OCI-LY7 (cell line): Measurements from ENCODE around the gene PCGF3. TPM values are rescaled to one million over a fixed set of nuclear protein-coding genes. Genes with fewer than 3 reads are reported as not detected.
"Not testable (repeated sequence)": the region's sequence is repeated elsewhere in the genome, so short reads cannot be mapped to it uniquely, and the experiment has no call there.

Experiments
- BruUV-seq: library from RNA; stranded (reverse); fragments of 400-500 nt; replicated peaks from 2 replicates; lab custom pipeline; 2021; lab: Mats Ljungman, UMichigan
- CTCF ChIA-PET: fragments of 300-600 bp; sonication (Branson Sonifier 250); formaldehyde crosslinking; loops from one replicate; lab custom pipeline; 2022; ENCODE audit warnings: antibody characterized with exemption; ENCODE audit not compliant: unreplicated experiment; lab: Charles Lee
- POLR2A ChIA-PET: fragments of 300-600 bp; sonication (Branson Sonifier 250); formaldehyde crosslinking; loops from one replicate; lab custom pipeline; 2022; ENCODE audit warnings: antibody characterized with exemption; lab: Charles Lee
- DNase-seq: peaks from one replicate; pipeline ENCODE4 v3.0.0-alpha.2; 2015; ENCODE audit warnings: low spot score
- H2AFZ ChIP-seq: fragments of 200-600 bp; sonication (generic), shearing (Covaris generic); 2 replicates; pipeline ENCODE4 v1.6.1; 2014; ENCODE audit warnings: mild to moderate bottlenecking, antibody characterized with exemption, low read length, moderate library complexity
- H3K27ac ChIP-seq: fragments of 200-600 bp; sonication (generic); 2 replicates; pipeline ENCODE4 v1.5.1; 2014; ENCODE audit warnings: mixed run types, low read depth, mild to moderate bottlenecking, moderate library complexity, low read length, inconsistent platforms; ENCODE audit not compliant: poor library complexity, severe bottlenecking
- H3K36me3 ChIP-seq: fragments of 200-600 bp; sonication (generic); 2 replicates; pipeline ENCODE4 v1.6.1; 2014; ENCODE audit warnings: mild to moderate bottlenecking, antibody characterized with exemption, low read length, moderate library complexity, mixed read lengths; ENCODE audit not compliant: insufficient read depth
- H3K4me1 ChIP-seq: fragments of 200-600 bp; sonication (generic); 2 replicates; pipeline ENCODE4 v1.5.1; 2014; ENCODE audit warnings: mild to moderate bottlenecking, low read length; ENCODE audit not compliant: insufficient read depth, poor library complexity, severe bottlenecking
- H3K4me2 ChIP-seq: fragments of 200-600 bp; sonication (generic); 2 replicates; pipeline ENCODE4 v1.6.1; 2014; ENCODE audit warnings: mild to moderate bottlenecking, low read length
- H3K4me3 ChIP-seq: fragments of 200-600 bp; sonication (generic); 2 replicates; pipeline ENCODE4 v1.5.1; 2014; ENCODE audit warnings: mild to moderate bottlenecking, low read depth, low read length; ENCODE audit not compliant: poor library complexity, severe bottlenecking
- H3K79me2 ChIP-seq: fragments of 200-600 bp; sonication (generic); 2 replicates; pipeline ENCODE4 v1.6.1; 2016; ENCODE audit warnings: low read depth, mild to moderate bottlenecking, low read length, moderate library complexity, mixed read lengths; ENCODE audit not compliant: insufficient read depth
- H3K9me2 ChIP-seq: fragments of 200-600 bp; sonication (generic); 2 replicates; pipeline ENCODE4 v1.6.1; 2016; ENCODE audit warnings: mild to moderate bottlenecking, low read length, mixed read lengths; ENCODE audit not compliant: insufficient read depth
- H3K9me3 ChIP-seq: fragments of 200-600 bp; sonication (generic); 2 replicates; pipeline ENCODE4 v1.6.1; 2014; ENCODE audit warnings: mild to moderate bottlenecking, mixed run types, low read length, mixed read lengths
- H4K20me1 ChIP-seq: fragments of 200-600 bp; sonication (generic); 2 replicates; pipeline ENCODE4 v1.6.1; 2014; ENCODE audit warnings: mild to moderate bottlenecking, antibody characterized with exemption, low read length, moderate library complexity, mixed read lengths; ENCODE audit not compliant: insufficient read depth
- EZH2phosphoT487 ChIP-seq: fragments of 200-600 bp; sonication (generic); IDR thresholded peaks from 2 replicates; pipeline ENCODE4 v1.6.1; 2018; ENCODE audit warnings: low read depth, borderline replicate concordance, mild to moderate bottlenecking, mixed run types, antibody characterized with exemption, low read length, moderate library complexity, mixed read lengths
- intact Hi-C: fragments of 100-400 bp; cut with micrococcal nuclease; formaldehyde crosslinking; loops from one replicate; pipeline ENCODE4 v1.10.0; 2022; ENCODE audit not compliant: unreplicated experiment
- total RNA-seq, 2 experiments: library from RNA; depleted of rRNA in 1 of 2; stranded (reverse); fragments of >200 nt in 1 of 2; shearing (Covaris generic) in 1 of 2; gene quantifications; 2 replicates each; pipeline ENCODE4 v1.2.3, GENCODE V29; 2014 to 2022
- TF ChIP-seq, protein P1 (sequence below): fragments of 200-600 bp; sonication (generic); conservative IDR thresholded peaks from 2 replicates; pipeline ENCODE4 v1.5.1; 2014; ENCODE audit warnings: mild to moderate bottlenecking, antibody characterized with exemption, low read length, moderate library complexity, mixed read lengths

Gene PCGF3
- total RNA-seq, 2 experiments from 2014 or later, result 33.8 to 50.2 TPM

DNA sequence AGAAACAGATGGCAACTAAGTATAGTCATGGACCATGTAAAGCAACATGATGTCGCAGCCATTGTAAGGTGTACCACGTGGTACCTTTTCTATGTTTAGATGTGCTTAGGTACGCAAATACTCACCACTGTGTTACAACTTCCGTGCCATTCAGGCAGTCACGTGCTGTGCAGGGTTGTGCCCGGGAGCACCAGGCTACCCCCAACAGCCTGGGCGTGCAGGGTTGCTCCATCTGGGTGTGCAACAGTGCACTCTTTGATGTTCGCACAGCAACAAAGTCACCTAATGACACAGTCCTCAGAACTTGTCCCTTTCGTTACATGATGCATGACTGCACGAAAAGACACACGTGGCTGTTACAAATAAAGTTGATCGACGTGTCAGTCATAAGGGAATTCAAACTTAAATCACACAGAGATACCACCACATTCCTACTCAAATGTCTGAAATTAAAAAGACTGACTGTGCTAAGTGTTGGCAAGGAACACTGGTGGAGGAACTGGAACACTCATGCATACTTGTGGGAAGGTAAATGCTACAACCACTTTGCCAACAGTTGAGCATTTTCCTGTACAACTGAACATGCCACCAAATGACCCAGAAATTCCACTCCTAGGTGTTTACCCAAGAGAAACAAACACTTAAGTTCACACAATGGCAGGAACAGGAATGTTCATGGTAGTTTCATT, 95.9 kb downstream of the PCGF3 start:
- no TSS peak for BruUV-seq
- H3K9me2 ChIP-seq, result no peaks in the 10 kb centered on the region
- TF ChIP-seq, protein P1, sequence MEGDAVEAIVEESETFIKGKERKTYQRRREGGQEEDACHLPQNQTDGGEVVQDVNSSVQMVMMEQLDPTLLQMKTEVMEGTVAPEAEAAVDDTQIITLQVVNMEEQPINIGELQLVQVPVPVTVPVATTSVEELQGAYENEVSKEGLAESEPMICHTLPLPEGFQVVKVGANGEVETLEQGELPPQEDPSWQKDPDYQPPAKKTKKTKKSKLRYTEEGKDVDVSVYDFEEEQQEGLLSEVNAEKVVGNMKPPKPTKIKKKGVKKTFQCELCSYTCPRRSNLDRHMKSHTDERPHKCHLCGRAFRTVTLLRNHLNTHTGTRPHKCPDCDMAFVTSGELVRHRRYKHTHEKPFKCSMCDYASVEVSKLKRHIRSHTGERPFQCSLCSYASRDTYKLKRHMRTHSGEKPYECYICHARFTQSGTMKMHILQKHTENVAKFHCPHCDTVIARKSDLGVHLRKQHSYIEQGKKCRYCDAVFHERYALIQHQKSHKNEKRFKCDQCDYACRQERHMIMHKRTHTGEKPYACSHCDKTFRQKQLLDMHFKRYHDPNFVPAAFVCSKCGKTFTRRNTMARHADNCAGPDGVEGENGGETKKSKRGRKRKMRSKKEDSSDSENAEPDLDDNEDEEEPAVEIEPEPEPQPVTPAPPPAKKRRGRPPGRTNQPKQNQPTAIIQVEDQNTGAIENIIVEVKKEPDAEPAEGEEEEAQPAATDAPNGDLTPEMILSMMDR, result no peak
- H2AFZ ChIP-seq, result no peak overlapping the region
- ChIA-PET POLR2A (no interaction called here), CTCF (no interaction called here)
- H3K9me3 ChIP-seq, result peaks cover 22% of the 10 kb centered on the region; the same call in 1 of the 2 replicates
- H3K4me3 ChIP-seq, result no peak overlapping the region
- peaks cover 5% of the 10 kb centered on the region; the same call in 1 of the 2 replicates for H3K36me3 ChIP-seq
- intact Hi-C loops, result no loop called here
- no peaks in the 10 kb centered on the region for H4K20me1 ChIP-seq
- H3K4me2 ChIP-seq, result no peak overlapping the region
- no peaks in the 10 kb centered on the region for H3K79me2 ChIP-seq
- peaks cover 26% of the 10 kb centered on the region for H3K4me1 ChIP-seq
- DNase-seq, result no peak
- no peak overlapping the region for H3K27ac ChIP-seq

DNA sequence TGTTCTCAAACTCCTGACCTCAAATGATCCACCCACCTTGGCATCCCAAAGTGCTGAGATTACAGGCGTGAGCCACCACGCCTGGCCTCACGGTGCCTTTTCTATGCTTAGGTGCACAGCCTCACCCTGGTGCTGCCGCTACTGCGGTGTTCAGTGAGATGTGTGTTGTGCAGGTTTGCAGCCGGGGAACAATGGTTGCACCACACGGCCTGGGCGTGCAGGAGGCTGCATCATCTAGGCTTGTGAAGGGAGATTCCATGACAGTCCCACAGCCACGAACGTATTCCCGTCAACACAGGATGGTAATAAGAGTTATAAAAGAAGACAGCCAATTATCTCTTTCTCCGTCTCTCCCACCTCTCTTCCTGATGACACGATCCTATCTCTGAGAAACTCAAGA, 98.3 kb downstream of the PCGF3 start:
- DNase-seq, result no peak
- intact Hi-C loops, result no loop called here
- CTCF ChIA-PET, result no interaction called here
- BruUV-seq, result no TSS peak
- Histone ChIP-seq H3K9me3 (peaks cover 22% of the 10 kb centered on the region; the same call in 1 of the 2 replicates), H3K79me2 (no peaks in the 10 kb centered on the region), H4K20me1 (no peaks in the 10 kb centered on the region), H3K4me1 (peaks cover 5% of the 10 kb centered on the region), H3K36me3 (peaks cover 5% of the 10 kb centered on the region; the same call in 1 of the 2 replicates), H3K9me2 (no peaks in the 10 kb centered on the region), H2AFZ (no peak overlapping the region), H3K4me3 (no peak overlapping the region), H3K4me2 (no peak overlapping the region), H3K27ac (no peak overlapping the region)
- POLR2A ChIA-PET, result no interaction called here
- TF ChIP-seq, protein P1, result no peak
- no peak for TF ChIP-seq EZH2phosphoT487

DNA sequence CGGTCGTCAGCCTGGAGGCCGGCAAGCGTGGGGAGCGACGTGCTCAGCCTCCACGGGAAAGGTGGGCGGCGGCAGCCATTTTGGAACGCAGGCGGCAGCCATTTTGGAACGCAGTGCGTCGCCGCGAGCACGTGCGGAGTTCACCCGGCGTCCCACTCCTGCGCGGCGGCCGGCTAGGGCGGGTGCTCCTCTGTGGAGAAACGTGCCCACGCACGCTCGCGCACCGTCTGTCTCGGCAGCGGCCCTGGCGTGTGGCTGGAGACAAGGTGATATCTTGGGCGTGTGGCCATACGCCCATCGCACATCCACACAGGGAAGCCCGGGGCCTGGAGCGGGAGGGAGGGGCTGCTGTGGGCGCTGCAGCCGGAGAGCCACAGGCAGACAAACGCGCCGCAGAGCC, 99.2 kb downstream of the PCGF3 start:
- Histone ChIP-seq H3K27ac (no peak overlapping the region), H3K79me2 (no peaks in the 10 kb centered on the region), H3K36me3 (peaks cover 5% of the 10 kb centered on the region; the same call in 1 of the 2 replicates), H4K20me1 (no peaks in the 10 kb centered on the region), H3K4me1 (no peaks in the 10 kb centered on the region), H3K4me2 (no peak overlapping the region), H2AFZ (no peak overlapping the region), H3K9me3 (peaks cover 22% of the 10 kb centered on the region; the same call in 1 of the 2 replicates), H3K9me2 (no peaks in the 10 kb centered on the region), H3K4me3 (no peak overlapping the region)
- intact Hi-C loops, result no loop called here
- POLR2A ChIA-PET, result interaction anchor here (0.7 kb wide), 1 partner anchor 11 kb away, joined by 3 read pairs; no protein-coding TSS in a partner anchor
- no TSS peak for BruUV-seq
- no peak for TF ChIP-seq EZH2phosphoT487
- TF ChIP-seq, protein P1, result no peak
- CTCF ChIA-PET, result no interaction called here
- no peak for DNase-seq

DNA sequence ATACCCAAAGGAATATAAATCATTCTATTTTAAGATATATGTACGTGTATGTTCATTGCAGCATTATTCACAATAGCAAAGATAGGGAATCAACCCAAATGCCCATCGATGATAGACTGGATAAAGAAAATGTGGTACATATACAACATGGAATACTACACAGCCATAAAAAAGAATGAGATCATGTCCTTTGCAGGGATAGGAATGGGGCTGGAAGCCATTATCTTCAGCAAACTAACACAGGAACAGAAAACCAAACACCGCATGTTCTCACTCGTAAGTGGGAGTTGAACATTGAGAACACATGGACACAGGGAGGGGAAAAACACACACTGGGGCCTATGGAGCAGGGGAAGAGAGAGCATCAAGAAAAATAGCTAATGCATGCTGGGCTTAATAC, 101.3 kb downstream of the PCGF3 start:
- H2AFZ ChIP-seq, result not testable (repeated sequence)

More for the DNA sequence above, 101.3 kb downstream of the PCGF3 start:
- H3K4me2 ChIP-seq, intact Hi-C loops, H3K9me2 ChIP-seq, H3K79me2 ChIP-seq, BruUV-seq, H3K4me1 ChIP-seq, H3K27ac ChIP-seq, DNase-seq, H3K4me3 ChIP-seq, H4K20me1 ChIP-seq, CTCF ChIA-PET, H3K36me3 ChIP-seq: not testable (repeated sequence)
- POLR2A ChIA-PET, result interaction anchor here (0.8 kb wide), 1 partner anchor 9 kb away, joined by 6 read pairs; no protein-coding TSS in a partner anchor
- H3K9me3 ChIP-seq, result peaks cover 15% of the 10 kb centered on the region; the same call in 1 of the 2 replicates
